ENCODE results near the gene ALDH2.

Gene ALDH2

DNA sequence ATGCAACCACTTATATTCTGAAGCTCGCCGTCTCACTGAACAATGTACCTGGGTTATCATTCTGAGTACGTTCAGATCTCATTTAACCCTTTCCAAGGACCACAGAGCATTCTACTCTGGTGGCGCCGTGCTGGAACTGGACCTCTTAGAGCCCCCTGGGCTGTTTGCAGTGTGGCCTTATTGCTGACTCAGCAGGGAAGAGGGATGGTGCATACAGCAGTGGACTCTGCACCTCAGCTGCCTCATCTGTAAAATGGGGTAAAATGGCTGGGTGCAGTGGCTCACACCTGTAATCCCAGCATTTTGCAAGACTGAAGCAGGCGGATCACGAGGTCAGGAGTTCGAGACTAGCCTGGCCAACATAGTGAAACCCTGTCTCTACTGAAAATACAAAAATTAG, 2.9 kb downstream of the ALDH2 start:
- Mint-ChIP-seq H3K27me3 (peaks cover 7% of the 10 kb centered on the region), H3K36me3 (peaks cover 2% of the 10 kb centered on the region), H3K4me3 (no peak overlapping the region), H3K4me1 (ENCODE audit: low read depth) (peaks cover 14% of the 10 kb centered on the region), H3K27ac (no peak overlapping the region), H3K9me3 (ENCODE audit: low read depth) (no peaks in the 10 kb centered on the region)

DNA sequence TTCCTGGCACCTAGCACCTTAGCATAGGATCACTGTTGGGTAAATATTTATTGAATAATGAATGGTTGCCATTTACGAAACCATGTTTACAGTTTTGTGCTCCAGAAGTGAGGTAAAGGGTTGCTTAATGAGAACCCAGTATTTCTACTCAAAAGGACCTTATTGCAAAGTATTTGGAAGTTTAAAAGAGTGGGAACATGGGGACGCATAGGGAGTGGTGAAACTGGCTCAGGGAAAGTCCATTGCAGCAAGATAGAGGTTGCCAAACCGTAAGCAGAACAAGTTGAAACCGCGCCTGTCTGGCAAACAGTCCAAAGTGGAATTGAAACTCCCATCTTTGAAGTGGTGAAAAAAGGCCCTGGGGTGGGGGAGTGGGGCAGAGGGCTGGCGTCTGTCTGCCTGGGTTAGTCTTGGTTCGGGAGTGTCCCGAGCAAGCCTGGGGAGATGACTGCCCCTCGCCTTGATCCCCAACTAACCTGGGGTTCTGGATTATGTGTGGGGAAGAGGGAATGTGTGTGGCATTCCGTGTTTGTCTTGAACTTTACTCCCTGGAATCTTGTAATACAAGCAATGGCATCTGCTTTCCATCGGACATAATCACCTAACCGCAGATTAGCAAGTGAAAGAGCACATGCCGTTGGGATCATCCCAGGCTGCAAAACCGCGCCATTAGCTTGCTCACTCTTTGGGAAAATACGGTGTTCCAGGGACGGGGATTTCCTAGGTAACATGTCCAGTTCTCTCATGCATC, 7.2 kb downstream of the ALDH2 start:
- Mint-ChIP-seq H3K4me1 (ENCODE audit: low read depth) (peaks cover 5% of the 10 kb centered on the region), H3K27me3 (no peaks in the 10 kb centered on the region), H3K4me3 (no peak overlapping the region), H3K9me3 (ENCODE audit: low read depth) (no peaks in the 10 kb centered on the region), H3K27ac (no peak overlapping the region), H3K36me3 (no peaks in the 10 kb centered on the region)

DNA sequence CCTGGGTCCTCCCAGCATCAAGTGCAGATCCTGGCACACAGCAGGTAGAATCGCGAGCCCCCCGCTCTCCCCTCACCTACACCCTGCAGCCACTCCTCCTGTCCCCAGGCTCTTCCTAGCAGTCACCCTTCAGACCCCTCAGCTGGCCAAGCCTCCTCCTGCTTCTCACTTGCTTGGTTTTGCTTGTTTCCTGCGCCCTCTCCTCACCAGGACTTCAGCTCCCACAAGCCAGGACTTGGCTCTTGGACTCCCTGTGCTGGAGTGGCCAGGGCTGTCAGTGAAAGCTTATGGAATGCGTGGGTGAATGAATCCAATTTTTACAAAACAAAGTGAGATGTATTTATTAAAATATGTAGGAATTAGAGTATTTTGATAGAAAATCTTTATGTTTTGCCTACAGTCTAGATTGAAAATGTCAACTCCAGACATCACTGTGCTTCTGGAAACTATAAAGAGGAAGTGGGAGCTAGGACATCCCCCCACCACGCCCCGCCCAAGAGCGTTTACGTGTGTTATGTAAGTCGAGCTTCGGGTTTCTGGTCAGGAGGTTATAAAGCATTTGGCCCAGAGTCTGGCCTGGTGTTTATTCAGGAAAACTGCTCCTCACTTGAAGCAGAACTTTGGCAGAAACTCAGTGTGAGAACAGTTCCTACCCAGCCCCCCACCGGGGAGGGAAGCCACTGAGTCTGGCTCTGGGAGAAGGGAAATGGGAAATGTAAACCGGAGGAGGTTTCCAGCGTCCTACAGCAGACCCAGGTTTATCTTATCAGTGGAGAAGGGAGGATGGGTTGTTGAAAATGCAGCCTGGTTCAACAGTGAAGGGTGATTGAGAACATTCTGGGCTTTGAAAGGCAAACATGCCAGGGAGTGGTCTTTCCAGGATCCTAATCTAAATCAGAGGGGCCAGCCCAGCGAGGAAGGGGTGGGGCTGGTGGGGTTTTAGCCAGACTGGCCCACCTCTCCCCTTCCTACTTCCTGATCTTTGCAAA, 8.8 kb downstream of the ALDH2 start:
- Mint-ChIP-seq H3K27me3 (no peaks in the 10 kb centered on the region), H3K9me3 (ENCODE audit: low read depth) (no peaks in the 10 kb centered on the region), H3K4me1 (ENCODE audit: low read depth) (peaks cover 5% of the 10 kb centered on the region), H3K36me3 (no peaks in the 10 kb centered on the region), H3K4me3 (no peak overlapping the region), H3K27ac (no peak overlapping the region)

DNA sequence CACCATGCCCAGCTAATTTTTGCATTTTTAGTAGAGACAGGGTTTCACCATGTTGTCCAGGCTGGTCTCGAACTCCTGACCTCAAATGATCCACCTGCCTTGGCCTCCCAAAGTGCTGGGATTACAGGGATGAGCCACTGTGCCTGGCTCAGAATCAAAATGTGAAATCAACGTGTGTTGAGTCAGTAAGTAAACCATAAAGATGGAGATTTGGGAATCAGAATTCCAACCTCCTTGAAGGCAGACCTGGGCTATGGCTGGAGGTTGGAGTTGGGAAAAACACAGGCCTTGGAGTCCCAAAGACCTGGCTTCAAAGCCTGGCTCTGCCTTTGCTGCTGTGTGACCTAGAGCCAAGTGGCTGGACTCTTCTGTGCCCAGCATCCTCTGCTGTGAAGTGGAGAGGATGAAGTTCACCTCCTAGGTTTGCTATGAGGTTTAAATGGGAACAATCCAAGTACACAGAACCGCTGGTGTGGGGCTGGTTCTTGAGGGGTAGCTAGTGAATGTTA, 10.2 kb downstream of the ALDH2 start:
- no peak overlapping the region for H3K27ac Mint-ChIP-seq
- peaks cover 5% of the 10 kb centered on the region for H3K36me3 Mint-ChIP-seq
- H3K4me1 Mint-ChIP-seq (ENCODE audit: low read depth), result peaks cover 5% of the 10 kb centered on the region
- no peaks in the 10 kb centered on the region for H3K9me3 Mint-ChIP-seq (ENCODE audit: low read depth)
- H3K27me3 Mint-ChIP-seq, result no peaks in the 10 kb centered on the region
- no peak overlapping the region for H3K4me3 Mint-ChIP-seq

DNA sequence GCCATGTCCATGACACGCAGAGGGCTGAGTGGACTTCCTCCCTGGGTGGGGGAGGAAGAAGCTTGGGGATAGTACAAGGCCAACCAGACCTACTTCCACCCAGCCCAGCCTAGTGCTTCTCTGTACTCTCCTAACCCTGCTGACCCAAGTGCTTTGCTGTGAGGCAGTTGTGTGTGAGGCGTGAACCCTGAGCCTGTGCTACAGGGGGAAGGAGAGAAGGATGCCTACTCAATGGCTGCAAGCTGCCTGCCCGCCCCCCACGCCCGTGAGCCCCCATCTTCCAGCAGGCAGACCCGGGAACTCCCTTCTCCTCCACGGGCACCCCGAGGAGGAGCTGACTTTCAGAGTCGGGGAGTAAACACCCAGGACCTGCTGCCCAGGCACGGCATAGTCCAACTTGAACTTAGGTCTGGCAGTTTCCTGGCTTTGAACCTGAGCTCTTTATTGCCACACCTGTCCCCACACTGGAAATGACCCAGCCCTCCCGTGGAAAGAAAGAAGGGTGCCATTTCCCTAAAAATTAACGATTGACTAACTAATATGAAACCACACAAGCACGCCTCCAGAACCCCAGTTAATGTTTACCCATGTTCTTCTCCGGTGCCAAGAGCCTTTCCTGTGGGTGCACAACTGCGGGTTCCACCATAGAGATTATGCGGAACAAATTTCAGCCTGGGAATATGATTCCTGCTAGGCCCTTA, 10.8 kb downstream of the ALDH2 start:
- H3K4me3 Mint-ChIP-seq, result no peak overlapping the region
- no peak overlapping the region for H3K27ac Mint-ChIP-seq
- H3K4me1 Mint-ChIP-seq (ENCODE audit: low read depth), result peaks cover 5% of the 10 kb centered on the region
- H3K9me3 Mint-ChIP-seq (ENCODE audit: low read depth), result no peaks in the 10 kb centered on the region
- H3K36me3 Mint-ChIP-seq, result peaks cover 7% of the 10 kb centered on the region
- no peaks in the 10 kb centered on the region for H3K27me3 Mint-ChIP-seq

DNA sequence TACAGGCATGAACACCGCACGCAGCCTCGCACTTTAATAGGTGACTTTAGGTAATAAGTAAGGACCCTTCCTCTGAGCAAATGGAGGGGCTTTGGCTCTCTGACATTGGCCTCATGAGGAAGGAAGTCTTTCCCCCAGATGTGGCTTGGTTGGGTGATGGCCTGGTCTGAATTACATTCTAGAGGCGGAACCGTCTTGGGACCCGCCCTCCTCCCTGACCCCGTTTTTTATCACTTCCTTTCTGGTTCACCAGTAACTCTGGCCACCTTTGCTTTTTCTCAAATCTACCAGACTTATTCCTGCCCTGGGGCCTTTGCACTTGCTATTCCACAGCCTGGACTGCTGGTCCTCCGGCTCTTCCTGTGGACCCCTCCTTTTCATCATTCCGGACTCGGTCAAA, 13.4 kb downstream of the ALDH2 start:
- H3K36me3 Mint-ChIP-seq, result peaks cover 7% of the 10 kb centered on the region
- peaks cover 5% of the 10 kb centered on the region for H3K4me1 Mint-ChIP-seq (ENCODE audit: low read depth)

DNA sequence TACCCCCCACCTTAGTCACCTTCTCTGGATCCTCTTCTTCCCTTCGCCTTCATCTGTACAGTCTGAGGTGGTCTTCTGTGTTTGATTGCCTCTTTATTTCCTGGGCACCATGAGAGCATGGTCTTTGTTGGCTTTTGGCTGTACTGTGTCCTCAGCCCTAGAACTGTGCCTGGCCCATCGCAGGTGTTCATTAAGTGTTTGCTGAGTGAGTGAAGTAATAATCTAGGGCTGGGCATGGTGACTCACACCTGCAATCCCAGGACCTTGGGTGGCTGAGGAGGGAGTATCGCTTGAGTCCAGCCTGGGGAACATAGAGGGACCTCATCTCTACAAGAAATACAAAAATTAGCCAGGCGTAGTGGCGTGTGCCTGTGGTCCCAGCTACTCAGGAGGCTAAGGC, 13.9 kb downstream of the ALDH2 start:
- H3K36me3 Mint-ChIP-seq, result peaks cover 7% of the 10 kb centered on the region
- no peaks in the 10 kb centered on the region for H3K27me3 Mint-ChIP-seq
- no peak overlapping the region for H3K27ac Mint-ChIP-seq
- H3K4me1 Mint-ChIP-seq (ENCODE audit: low read depth), result peaks cover 4% of the 10 kb centered on the region
- H3K9me3 Mint-ChIP-seq (ENCODE audit: low read depth), result no peaks in the 10 kb centered on the region
- no peak overlapping the region for H3K4me3 Mint-ChIP-seq

More for the DNA sequence above, 13.4 kb downstream of the ALDH2 start:
- Mint-ChIP-seq H3K27ac (no peak overlapping the region), H3K27me3 (no peaks in the 10 kb centered on the region), H3K4me3 (no peak overlapping the region), H3K9me3 (ENCODE audit: low read depth) (no peaks in the 10 kb centered on the region)

DNA sequence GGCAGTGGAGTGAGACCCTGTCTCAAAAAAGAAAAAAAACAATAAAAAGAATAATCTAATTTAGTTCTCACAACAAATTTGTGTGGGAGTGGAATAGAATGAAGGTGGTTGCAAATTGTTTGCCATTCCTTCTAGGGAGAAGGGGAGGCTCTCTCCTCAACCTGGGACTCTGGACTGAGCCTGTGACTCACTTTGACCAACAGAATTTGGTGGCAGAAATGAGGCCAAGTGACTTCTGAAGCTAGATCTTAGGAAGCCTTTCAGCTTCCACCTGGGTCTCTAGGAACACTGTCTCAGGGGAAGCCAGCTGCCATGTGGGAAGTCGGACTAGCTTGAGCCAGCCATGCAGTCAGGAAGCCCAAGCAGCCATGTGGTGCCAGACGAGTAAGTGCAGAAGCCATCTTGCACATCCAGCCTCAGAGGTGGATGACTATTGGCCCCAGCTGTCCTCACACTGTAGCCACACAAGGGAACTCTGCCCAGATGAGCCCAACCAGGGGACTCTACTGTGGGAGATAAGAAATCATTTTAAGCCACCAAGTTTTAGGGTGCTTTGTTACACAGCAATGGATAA, 14.4 kb downstream of the ALDH2 start:
- no peak overlapping the region for H3K27ac Mint-ChIP-seq
- no peaks in the 10 kb centered on the region for H3K9me3 Mint-ChIP-seq (ENCODE audit: low read depth)
- no peak overlapping the region for H3K4me3 Mint-ChIP-seq
- H3K4me1 Mint-ChIP-seq (ENCODE audit: low read depth), result no peaks in the 10 kb centered on the region
- H3K36me3 Mint-ChIP-seq, result peaks cover 7% of the 10 kb centered on the region
- H3K27me3 Mint-ChIP-seq, result no peaks in the 10 kb centered on the region

DNA sequence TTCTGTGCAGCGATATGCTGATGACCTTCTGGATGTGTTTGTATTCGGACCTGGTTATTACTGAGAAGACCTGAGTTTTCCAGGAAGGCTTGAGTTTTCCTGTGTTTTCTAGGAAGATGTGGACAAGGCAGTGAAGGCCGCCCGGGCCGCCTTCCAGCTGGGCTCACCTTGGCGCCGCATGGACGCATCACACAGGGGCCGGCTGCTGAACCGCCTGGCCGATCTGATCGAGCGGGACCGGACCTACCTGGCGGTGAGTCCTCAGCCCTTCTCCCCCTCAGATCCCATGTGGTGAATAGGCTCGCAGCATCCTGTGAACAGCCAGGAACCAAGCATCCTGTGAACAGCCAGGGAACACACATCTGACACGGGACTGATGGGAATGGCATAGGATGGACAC, 16.3 kb downstream of the ALDH2 start:
- peaks cover 7% of the 10 kb centered on the region for H3K36me3 Mint-ChIP-seq
- no peaks in the 10 kb centered on the region for H3K27me3 Mint-ChIP-seq
- H3K4me1 Mint-ChIP-seq (ENCODE audit: low read depth), result no peaks in the 10 kb centered on the region
- H3K27ac Mint-ChIP-seq, result no peak overlapping the region
- H3K4me3 Mint-ChIP-seq, result no peak overlapping the region
- H3K9me3 Mint-ChIP-seq (ENCODE audit: low read depth), result no peaks in the 10 kb centered on the region

DNA sequence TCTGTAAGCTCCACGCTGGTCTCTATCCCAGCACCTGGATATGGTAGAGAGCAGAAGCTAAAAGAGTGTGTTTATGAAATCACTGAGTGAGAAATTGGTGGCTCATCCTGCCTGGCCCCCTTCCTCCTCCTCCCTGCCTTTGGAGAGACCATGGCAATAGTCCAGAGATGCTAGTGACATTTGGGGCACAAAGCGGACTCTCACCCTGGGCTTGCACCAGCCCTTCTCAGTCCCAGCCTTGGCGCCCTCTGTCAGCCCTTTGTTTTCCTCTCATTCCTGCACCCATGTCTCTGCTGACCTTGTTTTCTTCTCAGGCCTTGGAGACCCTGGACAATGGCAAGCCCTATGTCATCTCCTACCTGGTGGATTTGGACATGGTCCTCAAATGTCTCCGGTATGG, 18.2 kb downstream of the ALDH2 start:
- H3K9me3 Mint-ChIP-seq (ENCODE audit: low read depth), result no peaks in the 10 kb centered on the region
- no peaks in the 10 kb centered on the region for H3K27me3 Mint-ChIP-seq
- no peak overlapping the region for H3K27ac Mint-ChIP-seq
- H3K4me3 Mint-ChIP-seq, result no peak overlapping the region
- no peaks in the 10 kb centered on the region for H3K4me1 Mint-ChIP-seq (ENCODE audit: low read depth)
- peaks cover 7% of the 10 kb centered on the region for H3K36me3 Mint-ChIP-seq

DNA sequence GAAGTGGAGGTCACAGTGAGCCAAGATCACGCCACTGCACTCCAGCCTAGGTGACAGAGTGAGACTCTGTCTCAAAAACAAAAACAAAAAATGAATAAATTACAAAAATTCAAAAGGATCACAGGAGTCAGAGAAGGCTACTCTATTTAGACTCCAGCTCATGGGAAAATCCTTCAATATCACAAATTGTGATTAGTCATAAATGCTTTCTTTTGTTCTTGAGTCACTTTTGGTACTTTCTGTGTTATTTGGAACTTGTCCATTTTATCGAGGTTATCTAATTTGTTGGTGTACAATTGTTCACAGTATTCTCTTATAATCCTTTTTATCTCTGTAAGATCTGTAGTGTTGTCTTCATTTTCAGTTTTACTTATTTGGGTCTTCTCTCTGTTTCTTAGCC, 18.9 kb downstream of the ALDH2 start:
- Mint-ChIP-seq H3K4me3 (no peak overlapping the region), H3K4me1 (ENCODE audit: low read depth) (no peaks in the 10 kb centered on the region), H3K27ac (no peak overlapping the region), H3K36me3 (peaks cover 7% of the 10 kb centered on the region), H3K9me3 (ENCODE audit: low read depth) (no peaks in the 10 kb centered on the region), H3K27me3 (no peaks in the 10 kb centered on the region)

DNA sequence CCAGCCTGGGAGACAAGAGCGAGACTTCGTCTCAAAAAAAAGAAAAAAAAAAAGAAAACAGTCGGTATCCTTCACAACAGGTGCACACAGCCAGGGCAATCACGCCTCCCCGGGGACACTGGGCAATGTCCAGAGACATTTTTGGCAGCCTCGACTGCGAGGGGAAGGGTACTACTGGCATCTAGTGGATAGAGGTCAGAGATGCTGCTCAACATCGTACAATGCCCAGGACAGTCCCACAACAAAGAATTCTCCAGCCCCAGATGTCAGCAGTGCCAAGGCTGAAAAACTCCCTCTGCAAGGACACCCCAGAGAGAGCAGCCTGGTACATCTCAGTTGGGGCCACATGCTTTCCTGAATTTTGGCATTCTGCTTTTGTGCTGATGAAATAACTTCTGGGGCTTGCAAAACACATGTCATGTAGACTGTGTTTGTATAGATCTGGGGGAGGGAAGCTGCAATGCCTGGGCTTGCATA, 21.5 kb downstream of the ALDH2 start:
- Mint-ChIP-seq H3K27ac (no peak overlapping the region), H3K4me1 (ENCODE audit: low read depth) (no peaks in the 10 kb centered on the region), H3K27me3 (no peaks in the 10 kb centered on the region), H3K36me3 (no peaks in the 10 kb centered on the region), H3K9me3 (ENCODE audit: low read depth) (no peaks in the 10 kb centered on the region), H3K4me3 (no peak overlapping the region)

DNA sequence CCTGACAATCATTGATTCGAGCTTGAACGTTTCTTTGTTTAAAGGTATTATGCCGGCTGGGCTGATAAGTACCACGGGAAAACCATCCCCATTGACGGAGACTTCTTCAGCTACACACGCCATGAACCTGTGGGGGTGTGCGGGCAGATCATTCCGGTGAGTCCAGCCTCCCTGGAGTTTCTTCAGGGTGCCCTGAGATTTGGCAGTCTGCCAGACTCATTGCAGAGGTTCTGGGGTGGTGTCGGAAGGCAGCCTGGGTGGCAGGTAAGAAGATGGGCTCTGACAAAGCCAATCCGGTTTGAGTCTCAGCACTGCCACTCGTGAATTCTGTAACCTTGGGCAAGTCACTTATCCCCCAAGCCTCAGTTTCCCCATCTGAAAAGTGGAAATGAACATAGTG, 23.0 kb downstream of the ALDH2 start:
- Mint-ChIP-seq H3K9me3 (ENCODE audit: low read depth) (no peaks in the 10 kb centered on the region), H3K27me3 (no peaks in the 10 kb centered on the region), H3K27ac (no peak overlapping the region), H3K36me3 (no peaks in the 10 kb centered on the region), H3K4me3 (no peak overlapping the region), H3K4me1 (ENCODE audit: low read depth) (no peaks in the 10 kb centered on the region)

DNA sequence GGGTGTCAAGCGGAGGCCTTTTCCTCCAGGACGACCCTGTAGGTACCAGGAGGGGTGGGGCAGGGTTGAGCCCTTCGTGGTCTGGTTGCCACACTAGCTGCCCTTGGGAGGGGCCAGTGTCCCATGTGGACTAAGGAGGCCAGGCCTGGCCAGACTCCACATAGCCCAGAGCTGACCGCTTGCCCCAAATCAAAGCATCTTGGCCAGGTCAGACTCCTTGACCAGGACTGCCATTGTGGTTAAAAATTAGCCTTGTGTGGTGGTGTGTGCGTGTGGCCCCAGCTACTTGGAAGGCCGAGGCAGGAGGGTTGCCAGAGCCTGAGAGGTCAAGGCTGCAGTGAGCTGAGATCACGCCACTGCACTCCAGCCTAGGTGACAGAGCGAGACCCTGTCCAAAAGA, 24.8 kb downstream of the ALDH2 start:
- Mint-ChIP-seq H3K9me3 (ENCODE audit: low read depth) (no peaks in the 10 kb centered on the region), H3K27ac (no peak overlapping the region), H3K4me3 (no peak overlapping the region), H3K27me3 (no peaks in the 10 kb centered on the region), H3K4me1 (ENCODE audit: low read depth) (no peaks in the 10 kb centered on the region), H3K36me3 (no peaks in the 10 kb centered on the region)
